Panc1 (cell line): ENCODE data around the gene MMADHC.

Source experiments
- POLR2AphosphoS5 ChIP-seq: IDR thresholded peaks from 2 replicates; pipeline ENCODE4 v1.6.1; 2012; ENCODE audit warnings: mild to moderate bottlenecking, low read depth, low read length, moderate library complexity
- SIN3A ChIP-seq: IDR thresholded peaks from 2 replicates; pipeline ENCODE4 v1.6.1; 2012; ENCODE audit warnings: low read depth, mild to moderate bottlenecking, low read length, moderate library complexity, borderline replicate concordance; ENCODE audit not compliant: insufficient read depth
- TCF7L2 ChIP-seq: IDR thresholded peaks from 2 replicates; pipeline ENCODE4 v1.6.1; 2011; ENCODE audit warnings: mild to moderate bottlenecking, low read depth, low read length, inconsistent platforms
- TF ChIP-seq, protein P1 (sequence below): fragments of 450-650 bp; IDR thresholded peaks from 2 replicates; pipeline ENCODE4 v1.5.1; 2017; ENCODE audit warnings: mild to moderate bottlenecking
- TF ChIP-seq, protein P2 (sequence below), 2 experiments: IDR thresholded peaks; 2 replicates each; pipeline ENCODE4 v1.6.1; 2011 to 2012; ENCODE audit warnings: low read depth in 2 of 2, control low read depth in 1 of 2, low read length in 1 of 2, mild to moderate bottlenecking in 1 of 2, moderate library complexity in 1 of 2; ENCODE audit not compliant: insufficient read depth in 1 of 2

DNA sequence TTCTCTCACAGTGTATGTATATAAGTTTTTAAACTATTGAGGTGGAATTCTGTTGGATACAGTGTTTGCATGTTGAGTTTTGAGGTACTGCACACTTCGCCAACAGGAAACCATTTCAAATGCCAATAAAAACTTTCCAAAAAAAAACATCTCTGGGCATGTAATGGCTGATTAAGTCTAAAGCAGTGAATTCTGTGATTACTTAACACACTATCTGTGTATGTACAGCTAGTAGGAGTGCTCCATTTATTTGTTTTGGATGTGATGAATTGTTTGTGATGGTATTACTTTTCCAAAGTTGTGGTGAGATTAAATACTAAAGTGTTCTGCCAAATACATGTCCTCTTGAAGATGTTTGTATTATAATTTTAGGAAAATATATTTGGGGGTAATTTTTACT is 31.1 kb downstream of the MMADHC start:
- TF ChIP-seq, protein P1, sequence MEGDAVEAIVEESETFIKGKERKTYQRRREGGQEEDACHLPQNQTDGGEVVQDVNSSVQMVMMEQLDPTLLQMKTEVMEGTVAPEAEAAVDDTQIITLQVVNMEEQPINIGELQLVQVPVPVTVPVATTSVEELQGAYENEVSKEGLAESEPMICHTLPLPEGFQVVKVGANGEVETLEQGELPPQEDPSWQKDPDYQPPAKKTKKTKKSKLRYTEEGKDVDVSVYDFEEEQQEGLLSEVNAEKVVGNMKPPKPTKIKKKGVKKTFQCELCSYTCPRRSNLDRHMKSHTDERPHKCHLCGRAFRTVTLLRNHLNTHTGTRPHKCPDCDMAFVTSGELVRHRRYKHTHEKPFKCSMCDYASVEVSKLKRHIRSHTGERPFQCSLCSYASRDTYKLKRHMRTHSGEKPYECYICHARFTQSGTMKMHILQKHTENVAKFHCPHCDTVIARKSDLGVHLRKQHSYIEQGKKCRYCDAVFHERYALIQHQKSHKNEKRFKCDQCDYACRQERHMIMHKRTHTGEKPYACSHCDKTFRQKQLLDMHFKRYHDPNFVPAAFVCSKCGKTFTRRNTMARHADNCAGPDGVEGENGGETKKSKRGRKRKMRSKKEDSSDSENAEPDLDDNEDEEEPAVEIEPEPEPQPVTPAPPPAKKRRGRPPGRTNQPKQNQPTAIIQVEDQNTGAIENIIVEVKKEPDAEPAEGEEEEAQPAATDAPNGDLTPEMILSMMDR, result no peak
- TF ChIP-seq, protein P2, sequence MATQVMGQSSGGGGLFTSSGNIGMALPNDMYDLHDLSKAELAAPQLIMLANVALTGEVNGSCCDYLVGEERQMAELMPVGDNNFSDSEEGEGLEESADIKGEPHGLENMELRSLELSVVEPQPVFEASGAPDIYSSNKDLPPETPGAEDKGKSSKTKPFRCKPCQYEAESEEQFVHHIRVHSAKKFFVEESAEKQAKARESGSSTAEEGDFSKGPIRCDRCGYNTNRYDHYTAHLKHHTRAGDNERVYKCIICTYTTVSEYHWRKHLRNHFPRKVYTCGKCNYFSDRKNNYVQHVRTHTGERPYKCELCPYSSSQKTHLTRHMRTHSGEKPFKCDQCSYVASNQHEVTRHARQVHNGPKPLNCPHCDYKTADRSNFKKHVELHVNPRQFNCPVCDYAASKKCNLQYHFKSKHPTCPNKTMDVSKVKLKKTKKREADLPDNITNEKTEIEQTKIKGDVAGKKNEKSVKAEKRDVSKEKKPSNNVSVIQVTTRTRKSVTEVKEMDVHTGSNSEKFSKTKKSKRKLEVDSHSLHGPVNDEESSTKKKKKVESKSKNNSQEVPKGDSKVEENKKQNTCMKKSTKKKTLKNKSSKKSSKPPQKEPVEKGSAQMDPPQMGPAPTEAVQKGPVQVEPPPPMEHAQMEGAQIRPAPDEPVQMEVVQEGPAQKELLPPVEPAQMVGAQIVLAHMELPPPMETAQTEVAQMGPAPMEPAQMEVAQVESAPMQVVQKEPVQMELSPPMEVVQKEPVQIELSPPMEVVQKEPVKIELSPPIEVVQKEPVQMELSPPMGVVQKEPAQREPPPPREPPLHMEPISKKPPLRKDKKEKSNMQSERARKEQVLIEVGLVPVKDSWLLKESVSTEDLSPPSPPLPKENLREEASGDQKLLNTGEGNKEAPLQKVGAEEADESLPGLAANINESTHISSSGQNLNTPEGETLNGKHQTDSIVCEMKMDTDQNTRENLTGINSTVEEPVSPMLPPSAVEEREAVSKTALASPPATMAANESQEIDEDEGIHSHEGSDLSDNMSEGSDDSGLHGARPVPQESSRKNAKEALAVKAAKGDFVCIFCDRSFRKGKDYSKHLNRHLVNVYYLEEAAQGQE (IDR thresholded peaks at IDR 0.05; ENCODE audit: insufficient read depth in 1 of 2, low read depth in 2 of 2, low read length in 1 of 2), result no peak
- no peak for TF ChIP-seq TCF7L2
- no peak for TF ChIP-seq SIN3A
- TF ChIP-seq POLR2AphosphoS5, result no peak
